ENCODE measurements around the gene JPT1.

GRCh38 chr17:75088465-75089417 is 65.6 kb downstream of the JPT1 start:
- TF ChIP-seq CTCF (IDR thresholded peaks at IDR 0.05), result no peak
- no peak for TF ChIP-seq SP1 (CRISPR knock-in tag; conservative IDR thresholded peaks at IDR 0.05)
- TF ChIP-seq, protein P1, sequence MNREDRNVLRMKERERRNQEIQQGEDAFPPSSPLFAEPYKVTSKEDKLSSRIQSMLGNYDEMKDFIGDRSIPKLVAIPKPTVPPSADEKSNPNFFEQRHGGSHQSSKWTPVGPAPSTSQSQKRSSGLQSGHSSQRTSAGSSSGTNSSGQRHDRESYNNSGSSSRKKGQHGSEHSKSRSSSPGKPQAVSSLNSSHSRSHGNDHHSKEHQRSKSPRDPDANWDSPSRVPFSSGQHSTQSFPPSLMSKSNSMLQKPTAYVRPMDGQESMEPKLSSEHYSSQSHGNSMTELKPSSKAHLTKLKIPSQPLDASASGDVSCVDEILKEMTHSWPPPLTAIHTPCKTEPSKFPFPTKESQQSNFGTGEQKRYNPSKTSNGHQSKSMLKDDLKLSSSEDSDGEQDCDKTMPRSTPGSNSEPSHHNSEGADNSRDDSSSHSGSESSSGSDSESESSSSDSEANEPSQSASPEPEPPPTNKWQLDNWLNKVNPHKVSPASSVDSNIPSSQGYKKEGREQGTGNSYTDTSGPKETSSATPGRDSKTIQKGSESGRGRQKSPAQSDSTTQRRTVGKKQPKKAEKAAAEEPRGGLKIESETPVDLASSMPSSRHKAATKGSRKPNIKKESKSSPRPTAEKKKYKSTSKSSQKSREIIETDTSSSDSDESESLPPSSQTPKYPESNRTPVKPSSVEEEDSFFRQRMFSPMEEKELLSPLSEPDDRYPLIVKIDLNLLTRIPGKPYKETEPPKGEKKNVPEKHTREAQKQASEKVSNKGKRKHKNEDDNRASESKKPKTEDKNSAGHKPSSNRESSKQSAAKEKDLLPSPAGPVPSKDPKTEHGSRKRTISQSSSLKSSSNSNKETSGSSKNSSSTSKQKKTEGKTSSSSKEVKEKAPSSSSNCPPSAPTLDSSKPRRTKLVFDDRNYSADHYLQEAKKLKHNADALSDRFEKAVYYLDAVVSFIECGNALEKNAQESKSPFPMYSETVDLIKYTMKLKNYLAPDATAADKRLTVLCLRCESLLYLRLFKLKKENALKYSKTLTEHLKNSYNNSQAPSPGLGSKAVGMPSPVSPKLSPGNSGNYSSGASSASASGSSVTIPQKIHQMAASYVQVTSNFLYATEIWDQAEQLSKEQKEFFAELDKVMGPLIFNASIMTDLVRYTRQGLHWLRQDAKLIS (CRISPR knock-in tag; IDR thresholded peaks at IDR 0.05; ENCODE audit: borderline replicate concordance), result no peak
